ENCODE data around the gene EFCAB9.
"Not testable (repeated sequence)": the region's sequence is repeated elsewhere in the genome, so short reads cannot be mapped to it uniquely, and the experiment has no call there.

The EFCAB9 gene

DNA sequence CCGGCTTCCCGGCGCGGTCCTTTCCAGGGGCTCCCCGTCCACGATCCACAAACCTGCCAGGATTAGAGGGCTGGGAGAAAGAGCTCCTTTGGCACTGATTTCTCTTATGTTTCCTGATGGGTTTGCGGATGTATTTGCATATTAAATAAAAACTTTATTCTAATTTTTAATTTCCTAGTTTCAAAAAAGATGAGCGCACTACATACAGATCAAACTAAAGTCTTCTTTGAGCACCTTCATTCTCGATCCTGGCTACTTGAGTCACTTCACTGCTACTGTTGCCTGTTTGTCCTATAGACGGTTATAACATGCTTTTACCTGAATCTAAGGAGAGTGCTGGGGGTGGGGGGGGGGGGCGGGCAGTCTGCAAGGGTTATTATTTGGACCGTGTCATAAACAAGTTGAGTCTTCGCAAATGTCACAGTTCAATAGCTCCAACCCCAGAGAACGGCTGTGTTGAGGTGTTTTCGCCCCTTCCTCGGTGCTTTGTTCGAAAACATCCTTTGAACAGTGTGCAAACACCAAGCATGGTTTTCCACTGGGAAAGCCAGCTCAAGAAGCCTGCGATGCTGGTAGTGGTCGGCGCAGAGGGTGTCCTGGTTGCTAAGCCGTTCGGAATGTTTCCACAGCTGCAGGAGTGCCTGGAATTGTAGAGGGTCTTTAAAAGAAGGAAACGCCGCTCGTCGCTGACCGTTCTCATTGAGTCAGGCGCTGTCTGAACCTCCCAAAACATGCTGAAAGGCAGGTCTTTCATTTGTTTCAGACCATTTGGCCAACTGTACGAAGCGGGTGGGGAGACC, 4.9 kb upstream of the EFCAB9 start:
- FAIRE-seq = no peak

DNA sequence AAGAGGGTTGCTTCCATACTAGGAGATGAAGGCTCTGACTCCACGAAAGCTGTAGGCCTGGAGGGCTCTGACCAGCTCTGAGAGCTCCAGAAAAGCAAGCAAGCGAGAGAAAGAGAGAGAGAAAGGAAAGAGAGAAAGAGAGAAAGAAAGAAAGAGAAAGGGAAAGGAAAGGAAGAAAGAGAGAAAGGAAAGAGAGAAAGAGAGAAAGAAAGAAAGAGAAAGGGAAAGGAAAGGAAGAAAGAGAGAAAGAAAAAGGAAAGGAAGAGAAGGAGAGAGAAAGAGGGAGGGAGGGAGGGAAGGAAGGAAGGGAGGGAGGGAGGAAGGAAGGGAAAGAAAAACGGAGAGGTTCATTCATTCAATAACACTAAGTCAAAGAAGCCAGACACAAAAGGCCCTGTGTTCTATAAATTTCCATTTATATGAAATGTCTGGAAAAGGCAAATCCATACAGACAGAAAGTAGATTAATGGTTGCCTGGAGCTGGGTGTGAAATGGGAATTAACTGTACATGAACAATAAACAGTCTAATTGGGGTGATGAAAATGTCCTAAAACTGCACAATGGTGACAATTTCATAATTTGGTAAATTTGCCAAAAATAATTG, 4.2 kb upstream of the EFCAB9 start:
- FAIRE-seq = no peak

DNA sequence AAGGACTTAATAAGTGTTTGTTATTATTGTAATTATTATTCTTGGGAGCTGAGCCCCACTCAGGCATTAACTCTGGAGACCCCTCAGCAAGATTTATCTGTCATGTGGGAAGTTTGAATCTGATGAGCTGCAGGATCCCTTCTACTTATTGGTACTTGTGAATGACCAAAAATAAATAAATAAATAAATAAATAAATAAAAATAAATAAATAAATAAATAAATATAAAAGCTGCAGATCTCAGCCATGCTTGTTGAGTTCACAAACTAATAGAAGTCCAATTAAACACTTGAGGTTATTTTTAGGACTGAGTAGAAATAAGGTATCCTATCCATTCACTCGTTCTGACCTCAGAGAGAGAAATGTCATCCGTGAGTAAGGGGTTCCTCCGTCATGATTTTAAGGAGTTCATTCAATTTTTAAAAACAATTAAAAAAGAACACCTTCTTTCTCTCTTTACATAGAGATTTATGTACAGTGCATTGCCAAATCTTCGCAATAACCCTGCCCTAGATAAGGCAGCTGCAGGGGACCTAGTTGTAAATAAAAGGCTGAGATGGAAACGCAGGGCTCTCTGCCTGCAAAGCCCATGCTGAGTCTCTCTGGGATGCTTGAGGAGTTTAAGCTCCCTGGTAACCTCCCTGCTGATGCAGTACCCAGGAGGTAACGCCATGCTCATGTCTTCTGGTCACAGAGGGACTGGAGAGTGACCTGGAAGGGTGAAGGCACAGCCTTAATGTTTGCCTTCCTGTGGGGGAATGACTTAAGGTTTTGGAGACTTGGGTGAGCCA, 1.2 kb downstream of the EFCAB9 start:
- no peak for FAIRE-seq

DNA sequence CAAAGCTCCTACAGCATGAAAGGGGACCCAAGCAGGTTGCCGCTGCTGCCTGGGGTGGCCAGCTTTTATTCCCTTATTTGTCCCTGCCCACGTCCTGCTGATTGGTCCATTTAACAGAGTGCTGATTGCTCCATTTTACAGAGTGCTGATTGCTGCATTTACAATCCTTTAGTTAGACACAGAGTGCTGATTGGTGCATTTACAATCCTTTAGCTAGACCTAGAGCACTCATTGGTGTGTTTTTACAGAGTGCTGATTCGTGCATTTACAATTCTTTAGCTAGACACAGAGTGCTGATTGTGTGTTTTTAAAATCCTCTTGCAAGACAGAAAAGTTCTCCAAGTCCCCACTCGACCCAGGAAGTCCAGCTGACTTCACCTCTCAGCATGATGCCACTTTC, 3.8 kb downstream of the EFCAB9 start:
- FAIRE-seq = not testable (repeated sequence)

DNA sequence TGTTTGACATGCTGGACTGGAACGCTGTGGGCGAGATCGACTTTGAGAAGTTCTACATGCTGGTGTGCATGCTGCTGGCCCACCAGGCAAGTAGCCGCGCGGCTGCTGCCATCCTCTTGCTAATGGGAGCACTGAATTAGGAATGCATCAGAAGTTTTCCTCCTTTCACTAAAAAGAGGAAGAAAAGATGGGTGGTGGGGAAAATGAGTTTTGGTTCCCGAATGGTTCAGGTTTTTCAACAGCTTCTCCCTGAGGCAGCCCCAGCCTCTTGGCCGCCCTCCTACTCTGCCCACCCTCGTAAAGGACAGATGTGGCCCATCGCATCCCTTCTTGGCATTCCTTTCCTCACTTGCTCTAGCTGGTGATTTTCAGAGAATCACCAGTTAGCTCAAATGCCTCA, 5.5 kb downstream of the EFCAB9 start:
- no peak for FAIRE-seq

DNA sequence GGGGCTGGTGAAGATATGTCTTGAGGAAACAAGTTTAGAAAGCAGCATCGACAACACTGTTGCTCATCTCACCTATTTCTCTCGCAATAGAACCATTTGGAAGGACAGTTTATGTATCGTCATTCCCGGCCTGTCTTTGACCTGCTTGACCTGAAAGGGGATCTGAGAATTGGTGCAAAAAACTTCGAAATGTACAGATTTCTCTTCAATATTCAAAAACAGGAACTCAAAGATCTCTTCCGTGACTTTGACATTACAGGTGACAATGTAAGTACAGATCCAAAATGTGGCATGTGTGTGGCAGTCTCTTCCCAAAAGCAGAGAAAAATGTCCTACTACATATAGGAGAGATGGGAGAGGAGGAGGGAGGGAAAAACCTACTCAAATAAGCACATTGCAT, 6.5 kb downstream of the EFCAB9 start:
- FAIRE-seq = no peak

DNA sequence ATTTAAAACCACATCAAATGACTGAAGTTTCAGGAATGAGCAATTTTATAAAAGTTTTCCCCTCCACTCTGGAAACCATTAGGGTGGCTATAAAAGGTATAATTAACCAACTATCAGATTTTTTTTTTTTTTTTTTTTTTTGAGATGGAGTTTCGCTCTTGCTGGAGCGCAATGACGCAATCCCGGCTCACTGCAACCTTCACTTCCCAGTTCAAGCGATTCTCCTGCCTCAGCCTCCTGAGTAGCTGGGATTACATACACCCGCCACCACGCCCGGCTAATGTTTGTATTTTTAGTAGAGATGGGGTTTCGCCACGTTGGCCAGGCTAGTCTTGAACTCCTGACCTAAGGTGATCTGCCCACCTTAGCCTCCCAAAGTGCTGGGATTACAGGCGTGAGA, 12.0 kb downstream of the EFCAB9 start:
- not testable (repeated sequence) for FAIRE-seq

DNA sequence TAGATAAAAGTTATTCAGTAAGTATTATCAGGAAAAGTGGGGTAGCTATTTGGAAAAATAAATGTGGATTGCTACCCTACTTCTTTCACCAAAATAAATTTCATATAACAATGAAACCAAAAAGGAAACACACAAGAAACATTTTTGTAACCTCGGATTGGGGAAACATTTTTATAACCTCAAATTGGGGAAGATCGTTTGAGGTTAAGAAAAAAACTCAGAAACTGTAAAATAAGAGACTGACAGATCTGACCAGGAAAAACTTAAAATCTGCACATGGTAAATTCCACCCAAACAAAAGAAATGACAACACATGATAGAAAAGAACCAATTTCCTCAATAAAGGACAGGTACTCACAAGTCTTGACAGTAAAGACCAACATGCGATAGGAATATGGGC, 13.5 kb downstream of the EFCAB9 start:
- no peak for FAIRE-seq

DNA sequence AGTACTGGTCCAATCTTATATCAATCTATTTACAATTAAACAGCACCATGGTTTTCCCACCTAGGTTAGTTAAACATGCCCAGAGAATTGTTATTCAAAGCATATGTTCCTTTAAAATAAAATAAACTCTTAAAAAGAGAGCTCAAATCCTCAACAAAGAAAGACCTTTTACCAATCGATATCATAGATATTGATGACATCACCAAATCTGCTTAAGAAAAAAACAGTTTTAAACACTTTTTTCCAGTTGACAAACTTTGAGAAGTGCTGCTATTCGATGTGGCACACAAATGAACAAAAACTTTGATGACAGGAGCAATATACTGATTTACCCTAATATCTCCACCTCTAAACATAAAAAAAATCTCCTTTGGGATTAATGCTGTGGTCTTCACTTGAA, 15.7 kb downstream of the EFCAB9 start:
- no peak for FAIRE-seq

DNA sequence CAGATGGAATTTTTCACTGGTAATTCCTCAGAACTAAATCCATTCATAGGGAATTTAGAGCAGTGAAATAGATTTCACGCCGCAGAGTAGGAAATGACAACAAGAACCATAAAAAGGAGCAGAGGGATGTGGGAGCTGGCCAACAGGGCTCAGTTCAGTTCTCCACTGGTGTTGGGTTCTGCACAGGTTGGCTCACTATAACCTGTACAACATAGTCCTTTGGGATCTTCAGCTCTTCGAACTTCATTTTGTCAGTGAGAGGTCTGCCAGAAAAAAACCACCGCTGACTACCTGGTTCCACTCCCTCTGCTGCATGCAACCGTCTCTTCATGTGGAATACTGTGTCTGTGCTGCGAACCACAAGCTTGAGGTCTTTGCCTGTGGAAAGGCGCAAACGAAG, 17.7 kb downstream of the EFCAB9 start:
- FAIRE-seq = no peak

DNA sequence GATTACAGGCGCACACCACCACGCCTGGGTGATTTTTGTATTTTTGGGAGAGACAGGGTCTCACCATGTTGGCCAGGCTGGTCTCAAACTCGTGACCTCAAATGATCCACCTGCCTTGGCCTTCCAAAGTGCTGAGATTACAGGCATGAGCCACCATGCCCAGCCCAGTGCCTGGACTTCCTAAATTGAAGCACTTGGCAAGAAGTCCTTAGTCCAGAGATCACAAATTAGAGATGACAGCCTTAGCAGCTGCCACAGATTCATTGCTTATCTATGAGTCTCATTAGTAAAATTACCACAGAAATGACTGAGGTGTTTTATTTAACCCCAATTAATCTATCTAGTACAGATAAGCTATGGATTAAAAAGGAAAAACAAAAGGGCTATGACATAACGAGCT, 19.2 kb downstream of the EFCAB9 start:
- FAIRE-seq = no peak

DNA sequence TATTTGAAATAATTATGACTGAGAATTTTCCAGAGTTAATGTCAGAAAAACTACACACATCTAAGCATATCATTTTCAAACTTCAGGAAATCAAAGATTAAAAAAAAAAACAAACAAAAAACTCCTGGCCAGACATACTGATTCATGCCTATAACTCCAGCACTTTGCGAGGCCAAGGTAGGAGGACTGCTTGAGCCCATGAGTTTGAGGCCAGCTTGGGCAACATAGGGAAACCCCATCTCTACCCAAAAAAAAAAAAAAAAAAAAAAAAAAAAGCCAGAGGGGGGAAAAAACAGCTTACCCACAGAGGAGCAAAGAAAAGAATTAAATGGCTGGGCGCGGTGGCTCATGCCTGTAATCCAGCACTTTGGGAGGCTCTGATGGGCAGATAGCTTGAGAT, 22.4 kb downstream of the EFCAB9 start:
- FAIRE-seq = no peak

DNA sequence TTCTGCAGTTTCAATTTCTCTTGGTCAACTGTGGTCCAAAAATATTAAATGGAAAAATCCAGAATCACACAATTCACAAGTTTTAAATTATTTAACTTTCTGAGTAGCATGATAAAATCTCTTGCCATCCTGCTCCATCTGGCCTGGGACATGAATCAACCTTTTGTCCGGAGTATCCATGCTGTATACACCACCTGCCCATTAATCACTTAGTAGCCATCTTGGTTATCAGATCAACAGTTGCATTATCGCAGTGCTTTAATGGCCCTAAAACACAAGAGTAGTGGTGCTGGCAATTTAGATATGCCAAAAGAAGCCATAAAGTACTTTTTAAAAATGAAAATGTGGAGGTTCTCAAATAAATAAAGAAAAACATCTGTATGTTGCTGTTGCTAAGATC, 25.3 kb downstream of the EFCAB9 start:
- no peak for FAIRE-seq

DNA sequence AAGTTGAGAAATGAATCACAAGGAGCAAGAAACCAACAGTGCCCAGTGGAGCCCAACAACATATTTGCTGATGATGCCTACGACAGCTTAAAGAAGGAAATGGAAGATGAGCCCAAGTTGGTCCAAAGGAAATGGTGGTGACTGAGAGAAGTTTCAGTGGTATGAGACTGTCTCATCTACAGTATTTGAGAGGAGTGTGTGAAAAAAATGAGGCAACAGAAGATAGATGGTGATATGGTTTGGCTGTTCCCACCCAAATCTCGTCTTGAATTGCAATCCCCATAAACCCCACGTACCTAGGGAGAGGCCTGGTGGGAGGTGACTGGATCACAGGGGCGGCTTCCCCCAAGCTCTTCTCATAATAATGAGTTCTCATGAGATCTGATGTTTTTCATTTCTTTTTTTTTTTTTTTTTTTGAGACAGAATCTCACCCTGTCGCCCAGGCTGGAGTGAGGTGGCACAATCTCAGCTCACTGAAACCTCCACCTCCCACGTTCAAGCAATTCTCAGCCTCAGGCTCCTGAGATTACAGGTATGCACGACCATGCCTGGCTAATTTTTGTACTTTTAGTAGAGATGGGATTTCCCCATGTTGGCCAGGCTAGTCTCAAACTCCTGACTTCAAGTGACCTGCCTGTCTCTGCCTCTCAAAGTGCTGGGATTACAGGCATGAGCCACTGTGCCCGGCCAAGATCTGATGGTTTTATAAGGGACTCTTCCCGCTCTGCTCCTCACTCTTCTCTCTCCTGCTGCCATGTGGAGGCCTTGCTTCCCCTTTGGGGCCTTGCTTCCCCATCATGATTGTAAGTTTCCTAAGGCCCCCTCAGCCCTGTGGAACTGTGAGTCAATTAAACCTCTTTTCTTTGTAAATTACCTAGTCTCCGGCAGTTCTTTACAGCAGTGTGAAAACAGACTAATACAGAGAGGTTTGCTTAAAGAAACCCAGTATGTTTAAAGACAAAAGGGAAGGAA, 30.2 kb downstream of the EFCAB9 start:
- no peak for FAIRE-seq

DNA sequence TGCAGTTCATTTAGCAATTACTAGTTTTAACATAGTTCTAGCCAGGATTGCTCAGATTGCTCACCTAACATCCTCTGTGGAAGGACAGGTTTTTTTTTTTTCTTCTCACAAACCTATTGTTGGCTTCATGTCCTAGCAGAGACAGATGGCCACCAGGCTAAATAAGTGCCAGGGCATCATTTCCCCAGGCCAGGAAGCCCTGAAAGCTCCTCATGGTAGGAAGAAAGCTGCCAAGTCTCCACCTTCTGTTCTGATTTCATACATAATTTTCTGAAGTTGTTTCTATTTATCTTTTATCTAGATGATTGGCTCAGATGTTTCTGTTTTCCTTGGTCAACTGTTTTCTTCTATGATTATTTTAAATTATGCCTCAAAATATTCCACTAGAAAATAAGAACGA, 31.0 kb downstream of the EFCAB9 start:
- FAIRE-seq = no peak

DNA sequence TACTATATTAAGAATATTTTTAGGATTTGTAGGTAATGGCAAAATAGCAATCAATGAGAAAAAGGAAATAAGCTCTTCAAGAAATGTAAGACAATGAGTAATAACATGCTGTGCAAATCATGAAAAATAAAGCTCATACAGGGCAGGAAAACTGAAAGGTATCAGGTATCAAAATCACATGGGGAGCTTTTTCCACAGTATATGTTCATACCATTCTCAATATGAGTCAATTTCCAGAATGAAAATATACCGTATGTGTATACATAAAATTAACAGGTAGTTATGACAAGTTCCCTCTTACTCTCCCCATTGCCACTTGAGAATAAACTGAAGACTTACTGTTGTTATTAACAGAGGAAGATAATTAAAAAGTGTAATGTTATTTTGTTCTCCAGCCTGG, 35.9 kb downstream of the EFCAB9 start:
- FAIRE-seq = no peak

DNA sequence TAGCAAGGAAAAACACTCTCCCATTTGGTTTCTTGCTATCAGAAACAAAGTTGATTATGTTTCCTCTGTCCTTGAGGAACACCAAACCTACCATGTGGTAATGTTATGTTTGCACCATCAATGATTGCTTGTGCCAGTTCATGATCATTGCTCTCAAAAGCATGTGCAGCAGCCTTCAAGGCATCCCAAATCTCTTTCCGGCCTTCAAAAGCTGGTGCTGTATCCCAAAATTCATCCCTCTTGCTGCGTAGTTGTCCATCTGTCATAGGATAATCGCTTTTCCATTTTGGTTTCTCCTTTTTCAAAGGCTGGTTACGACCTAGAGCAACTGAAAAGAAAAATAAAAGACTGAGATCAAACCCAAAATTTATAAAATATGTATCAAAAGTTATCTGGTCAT, 40.1 kb downstream of the EFCAB9 start:
- no peak for FAIRE-seq

DNA sequence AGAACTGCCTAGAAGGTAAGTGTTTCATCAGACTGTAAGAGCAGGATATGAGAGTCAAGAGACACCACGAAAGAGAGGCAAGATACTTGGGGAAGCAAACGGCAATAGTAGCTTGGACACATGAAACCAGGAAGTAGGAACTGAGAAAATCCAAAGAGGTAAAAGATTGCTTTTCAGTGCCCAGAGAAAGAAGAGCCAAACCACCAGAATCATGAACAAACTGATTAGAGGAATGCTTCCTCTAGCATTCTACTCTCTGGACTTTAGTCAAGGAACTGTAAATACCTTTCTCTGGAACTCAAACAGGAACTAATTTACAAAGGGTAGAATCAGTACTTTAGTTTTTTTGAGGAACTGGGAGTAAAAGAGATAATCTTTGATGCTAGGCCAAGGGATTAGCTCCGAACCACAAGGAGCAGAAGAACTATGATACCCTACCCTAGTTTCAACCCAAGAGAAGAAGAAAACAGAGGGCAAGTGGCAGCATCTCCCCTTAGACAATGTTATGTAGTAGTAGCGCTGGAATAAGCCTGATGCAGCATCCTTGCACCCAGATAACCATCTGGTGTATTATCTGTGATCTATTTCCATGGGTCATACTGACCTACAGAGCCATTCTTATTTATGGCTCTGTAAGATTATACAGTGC, 41.3 kb downstream of the EFCAB9 start:
- FAIRE-seq = no peak

DNA sequence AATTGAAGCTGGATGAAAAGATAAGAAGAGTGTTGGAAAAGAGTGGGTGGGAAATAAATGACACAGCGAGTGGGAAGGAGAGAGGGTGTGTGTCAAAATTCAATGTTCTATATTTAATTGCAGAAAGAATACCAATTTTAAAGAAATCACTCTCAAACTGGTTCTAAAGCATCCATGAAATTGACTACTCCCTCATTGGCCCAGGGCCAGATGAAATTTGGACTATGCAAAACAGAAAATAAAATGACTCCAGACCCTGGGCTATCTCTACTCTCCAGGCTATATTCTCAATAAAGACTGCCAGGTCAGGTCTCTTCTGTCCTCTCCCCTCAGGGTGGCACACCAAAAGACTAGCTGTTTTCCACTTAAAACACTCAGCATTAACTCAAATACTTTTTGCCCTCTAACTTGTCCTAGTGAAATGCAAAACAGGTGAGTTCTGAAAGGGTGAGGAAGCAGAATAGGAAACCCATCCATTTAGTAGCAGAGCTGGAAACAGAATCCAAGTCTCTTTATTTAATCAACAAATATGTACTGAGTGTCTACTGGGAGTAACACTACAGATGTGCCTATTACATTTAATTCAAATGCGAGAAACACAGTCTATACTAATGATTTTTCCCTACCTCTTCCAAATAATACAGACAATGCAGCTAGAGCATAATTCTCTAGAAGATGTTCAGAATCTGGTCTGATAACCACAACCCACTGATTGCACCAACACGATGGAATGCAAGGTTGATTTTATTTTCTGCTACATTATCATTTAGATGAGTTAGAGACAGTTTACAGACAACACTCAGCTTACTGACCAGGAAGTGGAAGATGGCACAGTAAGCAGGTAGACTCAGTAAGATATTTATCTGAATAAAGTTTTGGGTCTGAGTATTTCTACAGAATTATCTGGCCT, 42.1 kb downstream of the EFCAB9 start:
- FAIRE-seq = no peak

DNA sequence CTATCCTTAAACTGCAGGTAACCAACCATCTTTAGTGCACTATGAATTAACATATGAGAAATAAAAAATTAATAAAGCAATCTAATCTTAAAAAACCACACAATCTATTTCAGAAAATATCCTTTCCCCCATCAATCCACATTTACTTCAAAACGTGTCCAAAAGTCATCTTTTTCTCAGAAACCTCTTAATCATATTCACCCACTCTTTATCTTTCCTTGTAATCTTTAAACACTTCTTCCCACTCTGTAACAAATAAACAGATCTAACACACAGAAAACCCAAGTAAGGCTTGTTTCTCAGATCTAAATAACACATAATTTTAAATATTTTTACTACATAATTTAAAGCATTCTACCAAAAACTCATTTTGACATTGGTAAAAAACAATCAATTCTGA, 44.4 kb downstream of the EFCAB9 start:
- FAIRE-seq = no peak

DNA sequence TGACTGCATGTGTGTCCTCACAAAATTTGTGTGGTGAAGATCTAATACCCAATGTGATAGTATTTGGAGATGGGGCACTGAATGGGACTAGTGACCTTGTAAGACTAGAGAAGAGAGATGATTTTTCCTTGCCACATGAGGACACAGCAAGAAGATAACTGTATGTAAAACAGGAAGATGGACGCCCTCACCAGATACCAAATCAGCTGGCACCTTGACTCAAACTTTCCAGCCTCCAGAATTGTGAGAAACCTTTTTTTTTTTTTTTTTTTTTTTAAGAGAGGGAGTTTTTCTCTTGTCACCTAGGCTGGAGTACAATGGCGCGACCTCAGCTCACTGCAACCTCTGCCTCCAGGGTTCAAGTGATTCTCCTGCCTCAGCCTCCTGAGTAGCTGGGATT, 49.3 kb downstream of the EFCAB9 start:
- no peak for FAIRE-seq
